Panc1 (cell line): Measurements from ENCODE around the gene KRTAP10-7. TPM values are rescaled to one million over a fixed set of nuclear protein-coding genes. Genes with fewer than 3 reads are reported as not detected.

Source experiments
- ATAC-seq: fragments of 200-7000 bp; cut with Tn5 transposase; 2 replicates; pipeline ENCODE4 v1.9.1; 2020; ENCODE audit warnings: mild to moderate bottlenecking, moderate library complexity
- BruUV-seq: library from RNA; stranded (reverse); fragments of 400-500 nt; replicated peaks from 2 replicates; lab custom pipeline; 2021; lab: Mats Ljungman, UMichigan
- CTCF ChIA-PET: fragments of 300-600 bp; sonication (Branson Sonifier 250); formaldehyde crosslinking; loops from one replicate; lab custom pipeline; 2022; ENCODE audit warnings: antibody characterized with exemption; lab: Charles Lee
- POLR2A ChIA-PET: fragments of 300-600 bp; sonication (Branson Sonifier 250); formaldehyde crosslinking; loops from one replicate; lab custom pipeline; 2022; ENCODE audit warnings: antibody characterized with exemption; lab: Charles Lee
- DNase-seq: peaks from one replicate; pipeline ENCODE4 v3.0.0-alpha.2; 2010; ENCODE audit warnings: low read depth, low spot score
- H3K27ac ChIP-seq: 2 replicates; pipeline ENCODE4 v1.5.1; 2011; ENCODE audit warnings: mild to moderate bottlenecking, low read length, inconsistent platforms
- H3K27me3 ChIP-seq: fragments of 200-500 bp; sonication (Bioruptor generic); 2 replicates; pipeline ENCODE4 v1.6.0; 2014; ENCODE audit warnings: low read length, inconsistent platforms; ENCODE audit not compliant: control insufficient read depth, insufficient read depth
- H3K36me3 ChIP-seq: fragments of 200-500 bp; sonication (Bioruptor generic); 2 replicates; pipeline ENCODE4 v1.5.1; 2014; ENCODE audit warnings: inconsistent platforms, mild to moderate bottlenecking, low read length, moderate library complexity; ENCODE audit not compliant: control insufficient read depth, insufficient read depth
- H3K4me1 ChIP-seq: 2 replicates; pipeline ENCODE4 v1.5.1; 2011; ENCODE audit warnings: inconsistent platforms, mild to moderate bottlenecking, low read length, moderate library complexity; ENCODE audit not compliant: control insufficient read depth, insufficient read depth
- H3K4me3 ChIP-seq, 2 experiments: 2 replicates each; pipeline ENCODE4 v1.5.1; 2011 to 2012; ENCODE audit warnings: low read depth in 2 of 2, low read length in 2 of 2, mild to moderate bottlenecking in 2 of 2, inconsistent platforms in 1 of 2, moderate library complexity in 1 of 2
- H3K9me3 ChIP-seq: fragments of 200-500 bp; sonication (Bioruptor generic); 2 replicates; pipeline ENCODE4 v1.5.1; 2014; ENCODE audit warnings: low read depth, mild to moderate bottlenecking, inconsistent platforms, low read length, moderate library complexity; ENCODE audit not compliant: control insufficient read depth, insufficient read depth
- POLR2AphosphoS5 ChIP-seq: IDR thresholded peaks from 2 replicates; pipeline ENCODE4 v1.6.1; 2012; ENCODE audit warnings: mild to moderate bottlenecking, low read depth, low read length, moderate library complexity
- SIN3A ChIP-seq: IDR thresholded peaks from 2 replicates; pipeline ENCODE4 v1.6.1; 2012; ENCODE audit warnings: low read depth, mild to moderate bottlenecking, low read length, moderate library complexity, borderline replicate concordance; ENCODE audit not compliant: insufficient read depth
- TCF7L2 ChIP-seq: IDR thresholded peaks from 2 replicates; pipeline ENCODE4 v1.6.1; 2011; ENCODE audit warnings: mild to moderate bottlenecking, low read depth, low read length, inconsistent platforms
- in situ Hi-C: cut with HindIII; loops from 2 replicates; pipeline ENCODE4 v1.10.0; 2016; ENCODE audit warnings: low sequenced_read_pairs, low pct_unique_long_range_greater_than_20kb
- intact Hi-C: fragments of 100-400 bp; cut with micrococcal nuclease; formaldehyde crosslinking; loops from one replicate; pipeline ENCODE4 v1.10.0; 2022; ENCODE audit not compliant: unreplicated experiment
- total RNA-seq: library from RNA; stranded (reverse); gene quantifications from one replicate; pipeline ENCODE4 v1.2.1, GENCODE V29; 2021; ENCODE audit not compliant: unreplicated experiment
- TF ChIP-seq, protein P1 (sequence below): fragments of 450-650 bp; IDR thresholded peaks from 2 replicates; pipeline ENCODE4 v1.5.1; 2017; ENCODE audit warnings: mild to moderate bottlenecking
- TF ChIP-seq, protein P2 (sequence below), 2 experiments: IDR thresholded peaks; 2 replicates each; pipeline ENCODE4 v1.6.1; 2011 to 2012; ENCODE audit warnings: low read depth in 2 of 2, control low read depth in 1 of 2, low read length in 1 of 2, mild to moderate bottlenecking in 1 of 2, moderate library complexity in 1 of 2; ENCODE audit not compliant: insufficient read depth in 1 of 2

The KRTAP10-7 gene
- total RNA-seq, 1 experiment from 2014 or later: not detected

DNA sequence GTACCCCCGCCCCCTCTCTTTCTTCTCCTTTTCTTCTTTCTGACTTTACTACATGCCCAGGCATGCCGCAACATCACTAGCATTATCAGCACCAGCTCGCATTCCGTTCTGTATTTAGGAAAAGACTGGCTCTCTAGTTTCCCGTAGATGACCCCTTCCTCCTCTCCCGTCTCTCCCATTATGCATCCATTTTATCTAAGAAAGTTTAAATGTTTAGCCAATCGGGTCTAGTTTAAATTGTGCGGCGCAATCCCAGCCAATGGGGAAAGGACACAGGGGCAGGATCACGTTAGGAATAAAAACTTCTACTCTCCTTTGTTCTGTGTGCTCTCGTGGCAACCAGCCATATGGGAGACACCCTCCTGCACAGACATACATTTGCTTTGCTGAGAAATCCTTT is 2.3 kb upstream of the KRTAP10-7 start:
- ChIA-PET CTCF (no interaction called here), POLR2A (no interaction called here)
- H3K9me3 ChIP-seq: no peaks in the 10 kb centered on the region
- H3K36me3 ChIP-seq: no peaks in the 10 kb centered on the region
- H3K27ac ChIP-seq: no peak overlapping the region
- H3K4me3 ChIP-seq: no peak overlapping the region
- in situ Hi-C loops (no loop called here), intact Hi-C loops (no loop called here)
- H3K27me3 ChIP-seq: no peaks in the 10 kb centered on the region
- BruUV-seq: no TSS peak
- TF ChIP-seq, protein P1, sequence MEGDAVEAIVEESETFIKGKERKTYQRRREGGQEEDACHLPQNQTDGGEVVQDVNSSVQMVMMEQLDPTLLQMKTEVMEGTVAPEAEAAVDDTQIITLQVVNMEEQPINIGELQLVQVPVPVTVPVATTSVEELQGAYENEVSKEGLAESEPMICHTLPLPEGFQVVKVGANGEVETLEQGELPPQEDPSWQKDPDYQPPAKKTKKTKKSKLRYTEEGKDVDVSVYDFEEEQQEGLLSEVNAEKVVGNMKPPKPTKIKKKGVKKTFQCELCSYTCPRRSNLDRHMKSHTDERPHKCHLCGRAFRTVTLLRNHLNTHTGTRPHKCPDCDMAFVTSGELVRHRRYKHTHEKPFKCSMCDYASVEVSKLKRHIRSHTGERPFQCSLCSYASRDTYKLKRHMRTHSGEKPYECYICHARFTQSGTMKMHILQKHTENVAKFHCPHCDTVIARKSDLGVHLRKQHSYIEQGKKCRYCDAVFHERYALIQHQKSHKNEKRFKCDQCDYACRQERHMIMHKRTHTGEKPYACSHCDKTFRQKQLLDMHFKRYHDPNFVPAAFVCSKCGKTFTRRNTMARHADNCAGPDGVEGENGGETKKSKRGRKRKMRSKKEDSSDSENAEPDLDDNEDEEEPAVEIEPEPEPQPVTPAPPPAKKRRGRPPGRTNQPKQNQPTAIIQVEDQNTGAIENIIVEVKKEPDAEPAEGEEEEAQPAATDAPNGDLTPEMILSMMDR: no peak
- TF ChIP-seq, protein P2, sequence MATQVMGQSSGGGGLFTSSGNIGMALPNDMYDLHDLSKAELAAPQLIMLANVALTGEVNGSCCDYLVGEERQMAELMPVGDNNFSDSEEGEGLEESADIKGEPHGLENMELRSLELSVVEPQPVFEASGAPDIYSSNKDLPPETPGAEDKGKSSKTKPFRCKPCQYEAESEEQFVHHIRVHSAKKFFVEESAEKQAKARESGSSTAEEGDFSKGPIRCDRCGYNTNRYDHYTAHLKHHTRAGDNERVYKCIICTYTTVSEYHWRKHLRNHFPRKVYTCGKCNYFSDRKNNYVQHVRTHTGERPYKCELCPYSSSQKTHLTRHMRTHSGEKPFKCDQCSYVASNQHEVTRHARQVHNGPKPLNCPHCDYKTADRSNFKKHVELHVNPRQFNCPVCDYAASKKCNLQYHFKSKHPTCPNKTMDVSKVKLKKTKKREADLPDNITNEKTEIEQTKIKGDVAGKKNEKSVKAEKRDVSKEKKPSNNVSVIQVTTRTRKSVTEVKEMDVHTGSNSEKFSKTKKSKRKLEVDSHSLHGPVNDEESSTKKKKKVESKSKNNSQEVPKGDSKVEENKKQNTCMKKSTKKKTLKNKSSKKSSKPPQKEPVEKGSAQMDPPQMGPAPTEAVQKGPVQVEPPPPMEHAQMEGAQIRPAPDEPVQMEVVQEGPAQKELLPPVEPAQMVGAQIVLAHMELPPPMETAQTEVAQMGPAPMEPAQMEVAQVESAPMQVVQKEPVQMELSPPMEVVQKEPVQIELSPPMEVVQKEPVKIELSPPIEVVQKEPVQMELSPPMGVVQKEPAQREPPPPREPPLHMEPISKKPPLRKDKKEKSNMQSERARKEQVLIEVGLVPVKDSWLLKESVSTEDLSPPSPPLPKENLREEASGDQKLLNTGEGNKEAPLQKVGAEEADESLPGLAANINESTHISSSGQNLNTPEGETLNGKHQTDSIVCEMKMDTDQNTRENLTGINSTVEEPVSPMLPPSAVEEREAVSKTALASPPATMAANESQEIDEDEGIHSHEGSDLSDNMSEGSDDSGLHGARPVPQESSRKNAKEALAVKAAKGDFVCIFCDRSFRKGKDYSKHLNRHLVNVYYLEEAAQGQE (IDR thresholded peaks at IDR 0.05; ENCODE audit: insufficient read depth in 1 of 2, low read depth in 2 of 2, low read length in 1 of 2): no peak
- TF ChIP-seq POLR2AphosphoS5 (no peak), TCF7L2 (no peak), SIN3A (no peak)
- no peaks in the 10 kb centered on the region; the same call in none of the 2 replicates for H3K4me1 ChIP-seq
- DNase-seq (no peak), ATAC-seq (no peak)

GRCh38 chr21:44599264-44600029 is 950 bp upstream of the KRTAP10-7 start:
- no TSS peak for BruUV-seq
- TF ChIP-seq, protein P2 (IDR thresholded peaks at IDR 0.05; ENCODE audit: insufficient read depth in 1 of 2, low read depth in 2 of 2, low read length in 1 of 2): no peak
- TF ChIP-seq SIN3A (no peak), POLR2AphosphoS5 (no peak), TCF7L2 (no peak)
- TF ChIP-seq, protein P1: no peak
- Histone ChIP-seq H3K9me3 (no peaks in the 10 kb centered on the region), H3K4me1 (no peaks in the 10 kb centered on the region; the same call in none of the 2 replicates), H3K4me3 (no peak overlapping the region), H3K27me3 (no peaks in the 10 kb centered on the region), H3K27ac (no peak overlapping the region), H3K36me3 (no peaks in the 10 kb centered on the region)
- ChIA-PET CTCF (no interaction called here), POLR2A (no interaction called here)
- ATAC-seq (no peak), DNase-seq (no peak)
- in situ Hi-C loops: no loop called here
- intact Hi-C loops: no loop called here
